ENCODE measurements around the gene CALB2.

CALB2 gene

GRCh38 chr16:71426880-71427615, 68.5 kb downstream of the CALB2 start:
- no peak for DNase-seq (ENCODE audit: low read depth)

GRCh38 chr16:71428385-71428784, 69.9 kb downstream of the CALB2 start:
- DNase-seq (ENCODE audit: low read depth): no peak

GRCh38 chr16:71428883-71429282, 70.4 kb downstream of the CALB2 start:
- no peak for DNase-seq (ENCODE audit: low read depth)

- DNase-seq (ENCODE audit: low read depth): no peak
Measured at GRCh38 chr16:71429581-71429980, 71.1 kb downstream of the CALB2 start.

DNA sequence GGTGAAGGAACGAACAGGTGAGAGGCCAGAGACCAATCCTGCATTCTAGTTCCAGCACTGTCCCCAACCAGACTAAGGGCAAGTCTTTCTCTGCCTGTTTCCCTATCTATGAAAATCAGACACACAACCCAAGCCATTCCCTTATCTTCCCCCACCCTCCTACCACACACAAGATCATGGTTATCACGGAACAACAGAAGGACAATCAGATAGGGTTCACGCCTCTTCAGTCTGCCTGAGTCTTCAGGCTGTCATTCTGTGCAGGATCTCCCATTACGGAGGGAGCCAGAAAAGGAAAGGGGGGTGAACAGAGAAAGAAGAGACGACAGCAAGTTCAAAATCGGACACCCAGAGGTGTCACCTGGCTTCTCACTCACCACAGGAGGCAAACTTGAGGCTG, 72.2 kb downstream of the CALB2 start:
- no peak for DNase-seq (ENCODE audit: low read depth)

GRCh38 chr16:71431176-71431575, 72.7 kb downstream of the CALB2 start:
- DNase-seq (ENCODE audit: low read depth): no peak

DNA sequence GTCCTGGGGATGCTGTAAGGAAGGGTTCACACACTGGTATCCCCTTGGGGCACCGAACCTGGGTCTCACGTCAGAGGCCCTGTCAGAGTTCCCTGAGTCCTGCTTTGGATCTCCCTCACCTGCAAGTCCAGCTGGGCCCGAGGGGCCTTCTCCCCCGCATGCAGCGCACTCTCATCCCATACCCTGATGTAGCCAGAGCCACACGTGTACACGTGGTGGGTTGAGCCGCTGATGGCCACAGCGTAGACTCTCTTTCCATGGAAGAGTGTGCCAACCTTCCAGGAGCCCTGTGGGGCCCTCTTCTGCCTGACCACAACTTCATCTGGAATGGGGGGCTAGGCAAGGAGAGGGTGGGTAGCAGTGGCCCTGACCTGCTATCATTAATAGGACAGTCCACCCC, 73.5 kb downstream of the CALB2 start:
- no peak for DNase-seq (ENCODE audit: low read depth)

DNA sequence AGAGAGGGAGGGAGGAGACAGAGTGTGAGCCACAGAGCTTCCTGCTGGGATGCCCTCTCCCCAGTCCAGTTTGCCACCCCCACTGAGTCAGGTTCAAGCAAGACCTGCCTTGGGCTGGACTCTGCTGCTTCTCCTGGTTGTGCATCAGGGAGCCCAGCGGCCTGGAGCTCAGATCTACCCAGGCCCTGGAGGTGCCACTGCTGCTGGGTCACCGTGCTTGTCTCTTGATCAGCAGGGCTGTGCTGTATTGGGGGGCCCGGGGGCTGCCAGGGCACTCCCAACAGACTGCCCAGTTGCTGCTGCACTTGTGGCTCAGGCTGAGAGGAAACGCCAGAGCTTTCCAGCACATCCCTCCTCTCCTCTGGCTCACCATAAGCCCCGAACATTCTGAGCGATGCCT, 74.4 kb downstream of the CALB2 start:
- no peak for DNase-seq (ENCODE audit: low read depth)

DNA sequence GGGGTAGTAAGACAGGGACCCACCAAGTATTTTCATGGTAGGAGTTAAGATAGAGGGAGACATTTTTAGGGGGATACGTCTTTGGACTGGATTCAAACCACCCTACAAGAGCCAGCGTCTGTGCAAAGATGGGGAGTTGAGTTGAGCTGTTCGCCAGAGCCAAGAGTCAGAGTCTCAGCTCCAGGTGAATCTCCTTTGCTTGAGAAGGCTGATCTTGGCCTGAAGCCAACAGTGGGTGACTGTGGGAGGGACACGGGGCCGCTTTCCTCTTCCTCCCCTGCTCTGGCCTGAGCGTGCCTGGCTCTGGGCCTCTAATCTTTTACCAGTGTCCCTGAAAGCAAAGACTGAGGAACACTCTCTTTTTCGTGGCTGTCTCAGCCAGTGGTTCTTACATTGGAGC, 78.0 kb downstream of the CALB2 start:
- DNase-seq (ENCODE audit: low read depth): no peak

DNA sequence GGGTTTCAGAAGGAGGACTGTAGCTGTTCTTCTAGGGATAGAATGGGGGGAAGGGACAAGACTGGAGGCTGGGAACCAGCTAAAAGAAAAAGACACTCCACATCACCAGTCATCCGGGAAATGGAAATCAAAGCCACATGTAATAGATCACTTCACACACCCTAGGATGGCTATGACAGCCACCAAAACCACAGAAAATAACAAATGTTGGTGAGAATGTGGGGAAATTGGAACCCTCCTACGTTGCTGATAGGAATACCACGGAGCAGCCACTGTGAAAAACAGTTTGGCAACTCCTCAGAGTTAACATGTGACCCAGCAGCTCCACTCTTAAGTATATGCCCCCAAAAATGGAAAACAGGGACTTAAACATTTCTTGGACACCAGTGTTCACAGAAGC, 81.0 kb downstream of the CALB2 start:
- DNase-seq (ENCODE audit: low read depth): no peak
